Left hindlimb (tissue), 1 donor: Measurements from ENCODE around the gene SH3GL3.

Experiments used
- DNase-seq: peaks from one replicate; pipeline ENCODE4 v3.0.0-alpha.2; 2018

SH3GL3 gene

GRCh38 chr15:83631534-83631933, 184.4 kb downstream of the SH3GL3 start:
- DNase-seq = no peak

- no peak for DNase-seq
Measured at GRCh38 chr15:83643201-83643600, 196.1 kb downstream of the SH3GL3 start.

DNA sequence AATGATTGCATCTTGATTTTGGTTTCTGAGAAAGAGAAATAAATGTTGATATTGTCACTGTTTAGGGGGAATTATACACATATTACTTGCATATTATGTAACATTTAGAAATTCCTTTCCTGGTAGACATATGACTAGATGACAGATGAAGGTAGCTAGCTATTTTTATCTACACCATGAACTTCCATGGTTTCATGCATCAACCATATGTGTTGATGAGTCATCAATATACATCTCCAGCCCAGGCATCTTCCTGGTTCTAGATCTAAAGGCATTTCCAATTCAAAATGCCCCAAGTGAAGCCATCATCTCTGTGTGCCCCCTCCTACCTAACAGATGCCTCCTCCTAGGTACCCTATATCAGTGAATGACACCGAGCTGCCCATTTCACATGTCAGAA, 197.3 kb downstream of the SH3GL3 start:
- no peak for DNase-seq

DNA sequence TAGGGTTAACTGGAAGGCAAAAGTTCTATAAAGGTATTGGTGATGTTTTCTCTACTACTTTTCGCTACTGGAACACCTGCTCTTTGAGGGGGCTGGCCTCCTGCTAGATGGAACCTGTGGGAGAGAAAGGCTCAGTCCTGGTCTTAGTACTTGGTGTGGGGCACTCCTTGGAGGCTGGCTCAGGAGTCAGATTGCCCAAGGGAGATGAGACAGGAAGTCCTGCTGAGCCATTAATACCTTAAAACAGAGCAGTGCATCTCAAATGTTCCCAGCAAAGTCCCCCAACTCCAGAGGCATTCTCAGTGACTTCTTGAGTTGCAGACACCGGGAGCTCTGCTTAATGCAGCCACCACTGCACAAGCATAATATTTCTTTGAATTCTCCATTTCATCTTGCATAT, 203.7 kb downstream of the SH3GL3 start:
- DNase-seq = no peak

DNA sequence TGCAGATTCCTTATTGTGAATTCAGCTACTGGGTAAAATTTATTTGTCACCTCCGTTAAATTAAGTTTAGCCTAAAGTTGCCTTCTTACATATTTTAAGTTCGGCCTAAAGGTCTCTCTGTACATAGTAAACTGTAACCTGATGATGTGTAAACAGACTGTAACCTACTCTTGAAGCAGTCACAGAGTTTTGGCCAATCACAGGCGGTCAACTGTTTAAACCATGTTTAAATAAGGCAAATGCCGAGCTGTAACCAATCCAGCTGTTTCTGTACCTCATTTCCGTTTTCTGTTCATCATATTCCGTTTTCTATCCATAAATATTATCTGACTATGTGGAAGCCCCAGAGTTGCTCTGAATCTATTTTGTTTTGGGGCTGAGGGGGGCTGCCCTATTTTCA, 204.4 kb downstream of the SH3GL3 start:
- no peak for DNase-seq

- no peak for DNase-seq
Measured at GRCh38 chr15:83652626-83653204, 205.6 kb downstream of the SH3GL3 start.

- no peak for DNase-seq
Measured at GRCh38 chr15:83653288-83653638, 206.1 kb downstream of the SH3GL3 start.

DNA sequence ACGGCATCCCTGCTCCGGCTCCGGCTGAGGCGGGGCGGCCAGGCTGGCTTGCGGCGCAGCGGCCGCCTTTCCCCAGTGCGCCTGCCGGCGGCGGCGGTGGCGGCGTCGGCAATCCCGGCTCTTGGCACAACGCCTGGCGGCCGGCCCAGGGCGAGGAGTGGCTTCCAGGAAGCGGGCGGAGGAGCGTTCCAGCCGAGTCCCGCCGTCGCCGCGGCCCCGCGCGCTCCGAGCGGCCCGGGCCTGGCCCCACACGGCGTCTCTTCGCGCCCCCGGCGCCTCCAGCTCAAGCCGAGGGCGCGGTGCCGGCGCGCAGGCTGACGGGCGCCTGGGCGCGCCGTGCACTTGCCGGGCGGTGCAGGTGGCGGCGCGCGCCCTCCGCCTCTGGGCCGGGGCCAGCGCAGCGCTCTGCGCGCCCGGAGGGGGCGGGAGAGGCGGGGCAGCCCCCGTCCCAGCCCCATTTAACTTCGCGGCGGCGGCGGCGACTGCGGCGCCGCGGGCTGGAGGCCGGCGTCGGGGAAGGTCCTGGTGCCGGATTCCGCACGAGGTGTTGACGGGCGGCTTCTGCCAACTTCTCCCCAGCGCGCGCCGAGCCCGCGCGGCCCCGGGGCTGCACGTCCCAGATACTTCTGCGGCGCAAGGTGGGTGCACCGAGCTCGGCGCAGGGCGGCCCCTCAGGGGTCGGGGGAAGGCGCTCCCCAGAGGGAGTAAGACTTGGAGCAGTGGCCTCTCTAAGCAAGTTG, 206.7 kb downstream of the SH3GL3 start, which contains the start of gene ADAMTSL3:
TSS of gene ADAMTSL3 (plus strand) at position 485 of the 740 bp plus-strand sequence. CDS start 1,639 bp downstream, outside the sequence.
- DNase-seq = peak; percentile 85

DNA sequence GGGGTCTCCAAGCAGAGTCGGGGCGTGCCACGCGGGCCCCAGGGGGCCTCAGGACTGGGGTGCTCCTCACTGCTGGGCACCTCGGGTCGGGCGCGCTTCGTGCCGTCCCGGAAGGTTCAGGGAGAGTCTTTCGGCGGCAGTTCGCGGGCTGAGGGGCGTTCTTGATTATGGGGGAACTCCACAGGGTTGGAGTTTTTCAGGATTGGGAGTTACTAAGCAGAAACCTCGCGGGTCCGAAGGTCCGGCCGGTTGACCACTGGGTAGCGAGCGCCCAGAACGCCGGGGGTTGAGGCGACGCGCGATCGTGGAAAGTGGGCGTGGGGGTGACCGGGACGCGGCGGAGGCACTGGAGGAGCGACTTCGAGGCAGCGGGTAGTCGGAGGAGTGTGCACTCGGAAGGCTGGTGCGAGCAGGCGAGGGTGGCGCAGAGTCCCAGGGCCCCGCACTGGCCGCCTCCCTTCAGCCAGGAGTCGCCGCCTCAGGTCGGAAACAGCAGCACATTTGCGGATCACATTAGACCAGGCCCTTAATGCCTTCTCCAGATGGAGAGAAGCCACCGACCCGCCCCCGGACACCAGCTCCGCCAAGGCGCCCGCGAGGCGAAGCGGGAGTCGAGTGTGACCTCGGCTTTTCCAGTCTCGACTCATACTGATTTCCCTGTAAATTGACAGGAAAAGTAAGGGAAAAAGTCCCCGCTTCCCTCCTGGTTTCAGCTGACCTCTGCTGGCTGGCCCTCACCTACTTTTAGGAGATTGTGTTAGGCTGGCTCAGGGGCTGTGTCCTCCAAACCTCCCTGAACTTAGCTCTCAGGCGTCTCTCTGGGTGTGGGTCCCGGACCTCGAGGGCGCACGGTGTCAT, 207.5 kb downstream of the SH3GL3 start:
- DNase-seq = peak; percentile 80

- no peak for DNase-seq
Measured at GRCh38 chr15:83655237-83655616, 208.1 kb downstream of the SH3GL3 start.

- DNase-seq = no peak
Measured at GRCh38 chr15:83656192-83656591, 209.1 kb downstream of the SH3GL3 start.

DNA sequence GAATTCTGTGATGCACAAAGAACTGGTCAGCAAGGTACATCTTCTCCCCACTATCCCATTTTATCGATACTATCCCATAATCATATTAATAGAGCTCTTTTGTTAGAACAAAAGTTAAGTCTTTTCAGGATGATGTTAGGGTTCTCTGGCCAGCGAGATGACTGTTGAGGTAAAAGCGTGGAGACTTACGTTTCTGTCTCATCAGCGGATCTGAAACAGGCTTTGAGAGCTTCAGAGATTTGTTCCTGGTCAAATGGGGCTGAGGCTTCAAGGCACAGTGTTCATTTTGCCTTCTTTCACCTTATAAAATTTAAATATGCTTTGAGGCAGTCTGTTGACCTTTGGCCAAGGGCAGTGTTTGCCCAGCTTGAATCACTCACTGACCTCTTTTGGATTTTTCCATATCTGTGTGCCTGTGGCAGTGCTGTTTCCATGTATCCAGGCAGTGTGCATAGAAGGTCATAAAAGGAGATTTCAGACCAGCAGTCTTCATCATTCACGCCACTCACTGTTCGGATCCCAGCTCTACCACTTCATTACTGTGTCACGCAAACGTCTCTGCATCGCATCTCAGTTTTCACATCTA, 209.9 kb downstream of the SH3GL3 start:
- DNase-seq = no peak

DNA sequence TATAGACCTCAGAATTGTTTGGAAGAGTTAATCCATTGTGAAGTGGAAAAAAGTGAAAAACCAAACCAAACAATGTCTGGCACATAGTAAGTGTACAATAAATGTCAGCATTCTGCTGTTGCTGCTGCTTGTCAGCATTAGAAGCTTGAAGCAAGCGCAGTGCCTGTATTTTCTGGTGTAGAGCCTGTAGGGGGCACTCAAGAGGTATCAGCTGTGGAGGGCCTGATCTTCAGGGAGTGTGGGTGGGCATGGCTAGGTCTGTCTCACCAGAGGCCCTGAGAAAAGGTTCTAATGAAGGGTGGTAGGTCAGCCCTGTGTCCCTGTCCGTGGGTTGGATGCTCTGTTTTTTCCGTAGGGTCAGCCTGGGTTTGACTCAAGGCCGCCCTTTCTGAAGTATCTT, 210.4 kb downstream of the SH3GL3 start:
- no peak for DNase-seq

- no peak for DNase-seq
Measured at GRCh38 chr15:83658430-83659416, 211.6 kb downstream of the SH3GL3 start.

DNA sequence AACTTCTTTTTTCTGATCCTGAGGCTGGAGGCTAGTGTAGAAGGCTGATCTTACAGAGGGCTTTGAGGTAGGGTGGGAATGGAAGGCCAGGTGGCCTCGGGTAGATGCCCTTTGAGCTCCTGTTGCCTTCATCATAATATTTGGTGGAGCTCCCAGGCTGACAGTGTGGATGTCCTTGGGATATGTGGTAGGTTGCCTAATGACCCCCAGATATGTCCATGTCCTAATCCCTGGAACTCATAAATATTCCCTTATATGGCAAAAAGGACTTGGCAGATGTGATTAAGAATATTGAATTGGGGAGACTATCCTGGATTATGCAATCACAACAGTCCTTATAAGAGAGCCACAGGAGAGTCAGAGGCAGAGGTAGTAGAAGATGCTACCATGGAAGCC, 212.3 kb downstream of the SH3GL3 start:
- DNase-seq = no peak

DNA sequence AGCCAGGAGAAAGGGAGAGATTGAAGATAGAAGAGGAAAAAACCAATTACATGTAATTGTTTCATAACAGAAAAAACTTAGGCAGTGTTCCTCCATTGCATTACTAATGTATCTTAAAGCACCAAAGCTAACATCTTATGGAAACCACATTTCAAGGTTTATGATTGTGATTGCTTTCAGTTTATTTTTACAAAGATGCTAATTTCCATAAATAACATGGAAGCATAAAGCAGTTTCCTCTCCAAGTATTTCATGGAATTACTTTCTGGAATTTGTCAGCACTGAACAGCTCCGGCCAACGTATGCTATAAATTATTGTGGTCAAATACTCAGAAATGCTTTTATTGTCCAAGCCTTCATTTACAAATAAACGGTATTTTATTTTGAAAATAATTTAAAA, 218.3 kb downstream of the SH3GL3 start:
- DNase-seq = no peak
